Trophoblast cell (in vitro differentiated cells and primary cell): ENCODE measurements around the gene CTDSPL.

Experiments
- DNase-seq, 2 donors: peaks; one replicate each; pipeline ENCODE4 v3.0.0-alpha.2; 2016
- H2AFZ ChIP-seq: 2 replicates; pipeline ENCODE4 v1.6.1; 2013; ENCODE audit warnings: low read length, moderate library complexity, mild to moderate bottlenecking; ENCODE audit not compliant: insufficient read depth, poor library complexity
- H2AK5ac ChIP-seq: 2 replicates; pipeline ENCODE4 v1.6.1; 2013; ENCODE audit warnings: mild to moderate bottlenecking, low read length
- H2BK120ac ChIP-seq: 2 replicates; pipeline ENCODE4 v1.6.1; 2013; ENCODE audit warnings: low read length, mild to moderate bottlenecking, moderate library complexity; ENCODE audit not compliant: insufficient read depth, poor library complexity
- H2BK12ac ChIP-seq: 2 replicates; pipeline ENCODE4 v1.6.1; 2013; ENCODE audit warnings: mild to moderate bottlenecking, low read length, moderate library complexity
- H2BK5ac ChIP-seq: 2 replicates; pipeline ENCODE4 v1.6.1; 2013; ENCODE audit warnings: low read length, low read depth, moderate library complexity, mild to moderate bottlenecking; ENCODE audit not compliant: poor library complexity
- H3K14ac ChIP-seq: 2 replicates; pipeline ENCODE4 v1.6.1; 2013; ENCODE audit warnings: mild to moderate bottlenecking, low read length
- H3K18ac ChIP-seq: 2 replicates; pipeline ENCODE4 v1.6.1; 2013; ENCODE audit warnings: mild to moderate bottlenecking, low read length
- H3K23ac ChIP-seq: 2 replicates; pipeline ENCODE4 v1.6.1; 2013; ENCODE audit warnings: low read length
- H3K27ac ChIP-seq: 2 replicates; pipeline ENCODE4 v1.5.1; 2013; ENCODE audit warnings: low read depth, mild to moderate bottlenecking, inconsistent platforms, low read length, moderate library complexity
- H3K27me3 ChIP-seq: 2 replicates; pipeline ENCODE4 v1.6.1; 2013; ENCODE audit warnings: inconsistent platforms, mild to moderate bottlenecking, low read length, moderate library complexity; ENCODE audit not compliant: insufficient read depth
- H3K36me3 ChIP-seq, 2 experiments: 1 replicate in 1 of 2; 2 replicates in 1 of 2; pipeline ENCODE4 v1.6.1; 2013; ENCODE audit warnings: low read length in 2 of 2, mild to moderate bottlenecking in 2 of 2, moderate library complexity in 1 of 2; ENCODE audit not compliant: insufficient read depth in 2 of 2, control insufficient read depth in 1 of 2
- H3K4ac ChIP-seq: 2 replicates; pipeline ENCODE4 v1.6.1; 2013; ENCODE audit warnings: low read depth, mild to moderate bottlenecking, low read length, moderate library complexity
- H3K4me1 ChIP-seq, 2 experiments: 1 replicate in 1 of 2; 2 replicates in 1 of 2; pipeline ENCODE4 v1.6.1; 2013; ENCODE audit warnings: low read length in 2 of 2, mild to moderate bottlenecking in 2 of 2, moderate library complexity in 1 of 2; ENCODE audit not compliant: insufficient read depth in 2 of 2, control insufficient read depth in 1 of 2
- H3K4me2 ChIP-seq: 2 replicates; pipeline ENCODE4 v1.6.1; 2013; ENCODE audit warnings: inconsistent platforms, mild to moderate bottlenecking, low read length, moderate library complexity
- H3K4me3 ChIP-seq: 2 replicates; pipeline ENCODE4 v1.5.1; 2013; ENCODE audit warnings: mild to moderate bottlenecking, low read depth, low read length, inconsistent platforms
- H3K79me1 ChIP-seq: one replicate; pipeline ENCODE4 v1.6.1; 2013; ENCODE audit warnings: low read length
- H3K79me2 ChIP-seq: 2 replicates; pipeline ENCODE4 v1.6.1; 2013; ENCODE audit warnings: low read length, mild to moderate bottlenecking; ENCODE audit not compliant: control insufficient read depth, insufficient read depth, poor library complexity
- H3K9ac ChIP-seq: 2 replicates; pipeline ENCODE4 v1.6.1; 2013; ENCODE audit warnings: mild to moderate bottlenecking, low read length
- H3K9me3 ChIP-seq: 2 replicates; pipeline ENCODE4 v1.6.1; 2013; ENCODE audit warnings: low read depth, mild to moderate bottlenecking, control low read depth, inconsistent platforms, low read length; ENCODE audit not compliant: insufficient read depth
- H4K12ac ChIP-seq: 2 replicates; pipeline ENCODE4 v1.6.1; 2013; ENCODE audit warnings: low read depth, mild to moderate bottlenecking, low read length, moderate library complexity
- H4K8ac ChIP-seq: 2 replicates; pipeline ENCODE4 v1.6.1; 2013; ENCODE audit warnings: low read depth, mild to moderate bottlenecking, low read length, moderate library complexity
- H4K91ac ChIP-seq: one replicate; pipeline ENCODE4 v1.6.1; 2013; ENCODE audit warnings: low read depth, mild to moderate bottlenecking, low read length, moderate library complexity
- WGBS: extraction: QIAGEN DNeasy Blood & Tissue Kit; methylation state at CpG from one replicate; pipeline ENCODE4 v1.1.7; 2013; ENCODE audit warnings: missing lambda C conversion rate; ENCODE audit not compliant: insufficient read length, insufficient coverage; ENCODE audit errors: extremely low coverage; 5-methylcytosine and 5-hydroxymethylcytosine counted together

CTDSPL gene

GRCh38 chr3:37826502-37826901 is 35.2 kb upstream of the CTDSPL start:
- H3K27ac ChIP-seq: no peak overlapping the region
- H3K79me2 ChIP-seq: no peaks in the 10 kb centered on the region
- H3K4me2 ChIP-seq: no peak overlapping the region
- no peak overlapping the region for H3K4me3 ChIP-seq
- no peaks in the 10 kb centered on the region for H3K4me1 ChIP-seq
- no peak overlapping the region for H4K8ac ChIP-seq
- no peak overlapping the region for H2BK120ac ChIP-seq
- no CpG with 5 or more reads among the region's 2 CpGs for WGBS
- H2BK12ac ChIP-seq: no peak overlapping the region
- H3K9ac ChIP-seq: no peak overlapping the region
- no peak overlapping the region for H4K91ac ChIP-seq
- no peak overlapping the region for H3K4ac ChIP-seq
- no peak overlapping the region for H2BK5ac ChIP-seq
- DNase-seq: no peak
- H3K14ac ChIP-seq: no peak overlapping the region
- H3K18ac ChIP-seq: no peak overlapping the region
- H3K79me1 ChIP-seq: no peaks in the 10 kb centered on the region
- H3K9me3 ChIP-seq: no peaks in the 10 kb centered on the region
- H3K27me3 ChIP-seq: no peaks in the 10 kb centered on the region
- H2AK5ac ChIP-seq: no peak overlapping the region
- no peak overlapping the region for H3K23ac ChIP-seq
- no peak overlapping the region for H2AFZ ChIP-seq
- H3K36me3 ChIP-seq: no peaks in the 10 kb centered on the region
- H4K12ac ChIP-seq: no peak overlapping the region

GRCh38 chr3:37826933-37827332 is 34.7 kb upstream of the CTDSPL start:
- H2AK5ac ChIP-seq: no peak overlapping the region
- no peaks in the 10 kb centered on the region for H3K9me3 ChIP-seq
- H3K4me3 ChIP-seq: no peak overlapping the region
- no peak overlapping the region for H4K12ac ChIP-seq
- no peak overlapping the region for H4K91ac ChIP-seq
- no peak overlapping the region for H3K4me2 ChIP-seq
- WGBS: no CpG with 5 or more reads among the region's 1 CpG
- no peak overlapping the region for H2AFZ ChIP-seq
- H4K8ac ChIP-seq: no peak overlapping the region
- H3K18ac ChIP-seq: no peak overlapping the region
- no peaks in the 10 kb centered on the region for H3K79me2 ChIP-seq
- H3K27me3 ChIP-seq: no peaks in the 10 kb centered on the region
- no peaks in the 10 kb centered on the region for H3K79me1 ChIP-seq
- H3K4ac ChIP-seq: no peak overlapping the region
- H3K14ac ChIP-seq: no peak overlapping the region
- no peak overlapping the region for H2BK5ac ChIP-seq
- H3K9ac ChIP-seq: no peak overlapping the region
- no peak overlapping the region for H2BK12ac ChIP-seq
- DNase-seq: no peak
- H3K4me1 ChIP-seq: no peaks in the 10 kb centered on the region
- H3K36me3 ChIP-seq: no peaks in the 10 kb centered on the region
- no peak overlapping the region for H2BK120ac ChIP-seq
- no peak overlapping the region for H3K23ac ChIP-seq
- H3K27ac ChIP-seq: no peak overlapping the region

GRCh38 chr3:37832480-37832879 is 29.2 kb upstream of the CTDSPL start:
- Histone ChIP-seq H3K36me3 (no peaks in the 10 kb centered on the region), H3K4me3 (no peak overlapping the region), H3K27ac (no peak overlapping the region), H3K4me1 (no peaks in the 10 kb centered on the region), H3K9me3 (no peaks in the 10 kb centered on the region), H3K79me2 (no peaks in the 10 kb centered on the region), H3K14ac (no peak overlapping the region), H2AK5ac (no peak overlapping the region), H4K12ac (no peak overlapping the region), H4K91ac (no peak overlapping the region), H3K4me2 (no peak overlapping the region), H3K27me3 (no peaks in the 10 kb centered on the region), H3K23ac (no peak overlapping the region), H4K8ac (no peak overlapping the region), H3K79me1 (no peaks in the 10 kb centered on the region), H3K18ac (no peak overlapping the region), H2BK120ac (no peak overlapping the region), H3K9ac (no peak overlapping the region), H2BK12ac (no peak overlapping the region), H3K4ac (no peak overlapping the region), H2BK5ac (no peak overlapping the region), H2AFZ (no peak overlapping the region)
- no peak for DNase-seq
- no CpG with 5 or more reads among the region's 3 CpGs for WGBS

GRCh38 chr3:37833302-37834186 is 28.1 kb upstream of the CTDSPL start:
- Histone ChIP-seq H3K18ac (no peak overlapping the region), H4K8ac (no peak overlapping the region), H3K4me2 (no peak overlapping the region), H3K14ac (no peak overlapping the region), H4K12ac (no peak overlapping the region), H2AK5ac (no peak overlapping the region), H4K91ac (no peak overlapping the region), H3K23ac (no peak overlapping the region), H2AFZ (no peak overlapping the region), H3K9me3 (no peaks in the 10 kb centered on the region), H3K9ac (no peak overlapping the region), H2BK120ac (no peak overlapping the region), H2BK12ac (no peak overlapping the region), H3K27ac (no peak overlapping the region), H3K79me1 (no peaks in the 10 kb centered on the region), H3K36me3 (no peaks in the 10 kb centered on the region), H3K4ac (no peak overlapping the region), H3K79me2 (no peaks in the 10 kb centered on the region), H3K27me3 (no peaks in the 10 kb centered on the region), H3K4me3 (no peak overlapping the region), H2BK5ac (no peak overlapping the region), H3K4me1 (no peaks in the 10 kb centered on the region)
- no CpG with 5 or more reads among the region's 6 CpGs for WGBS
- DNase-seq: peak in 1 of 2 donors; percentile 5
